Bronchial epithelial cell (primary cell): Measurements from ENCODE around the gene INO80C. TPM values are rescaled to one million over a fixed set of nuclear protein-coding genes. Genes with fewer than 3 reads are reported as not detected.
A peak's percentile ranks its signal among the peaks of the same experiment; 100 is the strongest.

Experiments
- DNase-seq: peaks from one replicate; pipeline ENCODE4 v3.0.0-alpha.2; 2010; ENCODE audit warnings: low read depth
- FAIRE-seq: peaks from 2 replicates; lab custom pipeline; 2011; peaks lifted over from hg19 to GRCh38; lab: Jason Lieb, UNC
- H3K27me3 ChIP-seq: 2 replicates; pipeline ENCODE4 v1.5.1; 2011; ENCODE audit warnings: low read length; ENCODE audit not compliant: control insufficient read depth, insufficient read depth
- H3K36me3 ChIP-seq: 2 replicates; pipeline ENCODE4 v1.5.1; 2011; ENCODE audit warnings: low read length; ENCODE audit not compliant: control insufficient read depth, insufficient read depth
- H3K4me3 ChIP-seq: 2 replicates; pipeline ENCODE4 v1.5.1; 2011; ENCODE audit warnings: mild to moderate bottlenecking, low read depth, low read length, control low read depth
- CTCF ChIP-seq: IDR thresholded peaks from 2 replicates; pipeline ENCODE4 v1.5.1; 2011; ENCODE audit warnings: mild to moderate bottlenecking, moderate library complexity, low read length, control low read depth, inconsistent platforms; ENCODE audit not compliant: insufficient read depth, severe bottlenecking
- total RNA-seq: library from RNA; depleted of rRNA; stranded (reverse); fragments of >200 nt; gene quantifications from 2 replicates; pipeline ENCODE4 v1.2.1, GENCODE V29; 2014

The INO80C gene
- total RNA-seq, 1 donor from 2014 or later = 5.3 TPM

- no peak for FAIRE-seq
Measured at GRCh38 chr18:35511833-35512232, 14.1 kb upstream of the INO80C start.

GRCh38 chr18:35511428-35511827, 13.7 kb upstream of the INO80C start:
- no peak for DNase-seq
- no peak overlapping the region for H3K4me3 ChIP-seq
- H3K27me3 ChIP-seq = no peaks in the 10 kb centered on the region
- H3K36me3 ChIP-seq = no peaks in the 10 kb centered on the region
- TF ChIP-seq CTCF = no peak
- no peak for FAIRE-seq

More at GRCh38 chr18:35511833-35512232, 14.1 kb upstream of the INO80C start:
- no peaks in the 10 kb centered on the region for H3K36me3 ChIP-seq
- no peak for DNase-seq
- peak; percentile 49 for TF ChIP-seq CTCF
- H3K27me3 ChIP-seq = no peaks in the 10 kb centered on the region
- H3K4me3 ChIP-seq = no peak overlapping the region

GRCh38 chr18:35510076-35510651, 12.4 kb upstream of the INO80C start:
- TF ChIP-seq CTCF = no peak
- no peak overlapping the region for H3K4me3 ChIP-seq
- no peaks in the 10 kb centered on the region for H3K27me3 ChIP-seq
- FAIRE-seq (no peak), DNase-seq (no peak)
- no peaks in the 10 kb centered on the region for H3K36me3 ChIP-seq

- DNase-seq = no peak
- H3K4me3 ChIP-seq = no peak overlapping the region
- no peak for FAIRE-seq
- no peaks in the 10 kb centered on the region for H3K27me3 ChIP-seq
- no peak for TF ChIP-seq CTCF
- no peaks in the 10 kb centered on the region for H3K36me3 ChIP-seq
Measured at GRCh38 chr18:35508746-35509338, 11.1 kb upstream of the INO80C start.

- H3K4me3 ChIP-seq = no peak overlapping the region
- no peaks in the 10 kb centered on the region for H3K36me3 ChIP-seq
- DNase-seq = no peak
- TF ChIP-seq CTCF = no peak
- no peaks in the 10 kb centered on the region for H3K27me3 ChIP-seq
- no peak for FAIRE-seq
Measured at GRCh38 chr18:35508030-35508429, 10.3 kb upstream of the INO80C start.
